ENCODE data around the gene RPS21.

The RPS21 gene

GRCh38 chr20:62430311-62430853, 43.5 kb downstream of the RPS21 start:
- WGBS (ENCODE audit: insufficient coverage), result 90% methylated on average over 6 of the region's 10 CpGs
- peaks cover 0 to 3% (median 0%) of the 10 kb centered on the region in 4 experiments for H3K4me1 ChIP-seq (ENCODE audit: control extremely low read depth in 1 of 4, control insufficient read depth in 4 of 4, insufficient read depth in 4 of 4, low read length in 3 of 4)
- peaks cover 0 to 34% (median 11%) of the 10 kb centered on the region in 5 experiments for H3K27me3 ChIP-seq (replicated peaks in 2 of 5; ENCODE audit: control insufficient read depth in 4 of 5, insufficient read depth in 5 of 5, low read length in 4 of 5)
- H3K36me3 ChIP-seq (ENCODE audit: control insufficient read depth in 4 of 4, insufficient read depth in 4 of 4, low read length in 3 of 4), result no peaks in the 10 kb centered on the region
- no peak overlapping the region for H3K27ac ChIP-seq (ENCODE audit: insufficient read depth in 1 of 2, low read depth in 1 of 2, low read length in 2 of 2, poor library complexity in 1 of 2, severe bottlenecking in 2 of 2)
- no peaks in the 10 kb centered on the region for H3K9me3 ChIP-seq (ENCODE audit: control extremely low read depth in 1 of 5, control insufficient read depth in 4 of 5, insufficient read depth in 2 of 5, low read depth in 1 of 5, low read length in 4 of 5)
- ChIA-PET CTCF (interaction anchor here (1.9 kb wide), 1 partner anchor 20 kb away, joined by 6 read pairs; no protein-coding TSS in a partner anchor), POLR2A (no interaction called here)
- DNase-seq, result no peak
- no peak overlapping the region for H3K4me3 ChIP-seq (ENCODE audit: control insufficient read depth in 1 of 7, extremely low read depth in 1 of 7, insufficient read depth in 4 of 7, low read depth in 2 of 7, low read length in 6 of 7)

- POLR2A ChIA-PET, result no interaction called here
- no peak overlapping the region for H3K27ac ChIP-seq (ENCODE audit: insufficient read depth in 1 of 2, low read depth in 1 of 2, low read length in 2 of 2, poor library complexity in 1 of 2, severe bottlenecking in 2 of 2)
- no peaks in the 10 kb centered on the region for H3K36me3 ChIP-seq (ENCODE audit: control insufficient read depth in 4 of 4, insufficient read depth in 4 of 4, low read length in 3 of 4)
- CTCF ChIA-PET, result interaction anchor here (1.9 kb wide), 1 partner anchor 21 kb away, joined by 6 read pairs; no protein-coding TSS in a partner anchor
- H3K4me3 ChIP-seq (ENCODE audit: control insufficient read depth in 1 of 7, extremely low read depth in 1 of 7, insufficient read depth in 4 of 7, low read depth in 2 of 7, low read length in 6 of 7), result no peak overlapping the region
- peaks cover 0 to 40% (median 15%) of the 10 kb centered on the region in 5 experiments for H3K27me3 ChIP-seq (replicated peaks in 2 of 5; ENCODE audit: control insufficient read depth in 4 of 5, insufficient read depth in 5 of 5, low read length in 4 of 5)
- WGBS (ENCODE audit: insufficient coverage), result 82% methylated on average over 23 of the region's 23 CpGs
- peaks cover 0 to 3% (median 0%) of the 10 kb centered on the region in 4 experiments for H3K4me1 ChIP-seq (ENCODE audit: control extremely low read depth in 1 of 4, control insufficient read depth in 4 of 4, insufficient read depth in 4 of 4, low read length in 3 of 4)
- DNase-seq, result no peak
- H3K9me3 ChIP-seq (ENCODE audit: control extremely low read depth in 1 of 5, control insufficient read depth in 4 of 5, insufficient read depth in 2 of 5, low read depth in 1 of 5, low read length in 4 of 5), result no peaks in the 10 kb centered on the region
These were observed 44.1 kb downstream of the RPS21 start for GRCh38 chr20:62430866-62431447.

DNA sequence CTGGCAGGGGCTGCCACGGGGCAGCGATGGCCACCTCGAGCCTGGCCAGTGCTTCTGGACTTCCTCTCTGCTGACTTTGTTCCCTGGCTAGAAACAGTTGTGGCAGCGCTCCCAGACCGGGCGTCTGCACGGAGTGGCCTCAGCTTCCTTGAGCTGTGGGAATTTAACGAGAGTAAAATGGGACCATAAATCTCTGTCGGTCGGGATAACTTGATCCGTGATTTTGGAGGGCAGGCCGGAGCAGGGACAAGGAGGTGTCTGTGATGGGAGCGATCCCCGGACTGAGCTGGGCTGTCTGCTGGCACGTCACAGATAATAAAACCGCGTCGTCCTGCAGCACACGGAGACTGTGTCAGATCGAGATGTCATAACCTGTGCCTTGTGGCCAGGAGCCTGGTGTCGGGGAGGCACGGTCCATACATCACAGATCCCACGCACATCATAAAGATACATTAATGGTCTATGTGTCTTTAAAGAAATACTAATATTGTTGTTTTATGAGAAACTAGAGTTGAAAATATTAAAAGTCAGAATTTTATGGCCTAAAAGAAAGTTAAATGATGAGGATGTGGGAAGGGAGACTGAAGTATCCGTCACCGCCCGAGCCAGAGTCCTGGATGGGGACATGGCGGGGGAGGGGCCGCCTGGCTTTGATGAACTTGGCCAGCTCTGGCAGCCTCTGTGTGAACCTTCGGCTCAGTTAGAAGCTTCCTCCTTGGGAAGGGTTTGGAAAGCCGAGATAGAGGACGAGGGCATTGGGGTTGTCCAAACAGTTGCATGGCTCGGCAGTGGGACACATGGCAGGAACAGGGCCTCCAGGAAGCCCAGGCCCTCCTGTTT, 47.0 kb downstream of the RPS21 start:
- Histone ChIP-seq H3K36me3 (ENCODE audit: control insufficient read depth in 4 of 4, insufficient read depth in 4 of 4, low read length in 3 of 4) (no peaks in the 10 kb centered on the region), H3K4me3 (ENCODE audit: control insufficient read depth in 1 of 7, extremely low read depth in 1 of 7, insufficient read depth in 4 of 7, low read depth in 2 of 7, low read length in 6 of 7) (no peak overlapping the region), H3K4me1 (ENCODE audit: control extremely low read depth in 1 of 4, control insufficient read depth in 4 of 4, insufficient read depth in 4 of 4, low read length in 3 of 4) (no peaks in the 10 kb centered on the region), H3K27ac (ENCODE audit: insufficient read depth in 1 of 2, low read depth in 1 of 2, low read length in 2 of 2, poor library complexity in 1 of 2, severe bottlenecking in 2 of 2) (no peak overlapping the region), H3K9me3 (ENCODE audit: control extremely low read depth in 1 of 5, control insufficient read depth in 4 of 5, insufficient read depth in 2 of 5, low read depth in 1 of 5, low read length in 4 of 5) (no peaks in the 10 kb centered on the region), H3K27me3 (replicated peaks in 2 of 5; ENCODE audit: control insufficient read depth in 4 of 5, insufficient read depth in 5 of 5, low read length in 4 of 5) (peaks cover 0 to 43% (median 16%) of the 10 kb centered on the region in 5 experiments)
- CTCF ChIA-PET, result no interaction called here
- POLR2A ChIA-PET, result no interaction called here
- no peak for DNase-seq
- 31% methylated on average over 26 of the region's 32 CpGs for WGBS (ENCODE audit: insufficient coverage)

DNA sequence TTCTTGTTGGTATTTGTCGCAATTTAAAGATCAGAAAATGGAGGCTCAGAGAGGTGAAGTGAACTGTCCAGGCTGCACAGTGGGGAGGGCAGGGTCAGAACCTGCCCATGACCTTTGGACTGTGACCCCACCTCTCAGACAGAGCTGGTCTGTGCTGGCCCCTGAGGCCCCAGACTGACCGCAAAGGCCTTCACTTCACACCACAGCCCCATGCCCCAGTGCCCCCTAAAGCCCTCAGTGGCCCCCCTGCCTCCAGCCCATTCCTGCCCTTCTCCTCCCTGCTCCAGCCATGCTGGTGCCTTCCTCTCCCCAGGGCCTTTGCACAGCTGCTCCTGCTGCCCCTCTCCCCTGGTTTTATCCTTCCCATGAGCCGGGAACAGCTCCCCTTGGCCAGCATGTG, 49.8 kb downstream of the RPS21 start:
- Histone ChIP-seq H3K27me3 (replicated peaks in 2 of 5; ENCODE audit: control insufficient read depth in 4 of 5, insufficient read depth in 5 of 5, low read length in 4 of 5) (peaks cover 0 to 43% (median 15%) of the 10 kb centered on the region in 5 experiments), H3K4me3 (ENCODE audit: control insufficient read depth in 1 of 7, extremely low read depth in 1 of 7, insufficient read depth in 4 of 7, low read depth in 2 of 7, low read length in 6 of 7) (no peak overlapping the region)
- CTCF ChIA-PET, result no interaction called here

DNA sequence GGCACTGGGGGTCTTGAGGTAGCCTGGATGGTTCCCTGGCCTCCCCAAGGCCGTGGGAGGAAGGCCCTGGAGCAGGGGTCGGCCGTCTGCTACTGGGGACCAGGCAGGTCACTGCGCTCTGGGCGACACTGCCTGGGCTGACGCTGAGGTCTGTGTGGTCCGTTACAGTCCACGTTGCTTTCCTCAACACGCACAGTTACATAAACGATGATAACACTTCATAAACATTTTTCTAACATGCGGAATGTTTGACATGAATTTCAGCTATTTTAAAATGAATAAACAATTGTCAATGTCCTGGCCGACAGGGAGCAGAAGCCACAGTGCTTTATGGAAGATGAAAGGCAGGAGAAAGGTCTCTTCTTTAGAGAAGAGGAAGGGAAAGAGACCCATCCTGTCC, 50.6 kb downstream of the RPS21 start:
- DNase-seq, result no peak
- Histone ChIP-seq H3K27ac (ENCODE audit: insufficient read depth in 1 of 2, low read depth in 1 of 2, low read length in 2 of 2, poor library complexity in 1 of 2, severe bottlenecking in 2 of 2) (no peak overlapping the region), H3K36me3 (ENCODE audit: control insufficient read depth in 4 of 4, insufficient read depth in 4 of 4, low read length in 3 of 4) (no peaks in the 10 kb centered on the region), H3K9me3 (ENCODE audit: control extremely low read depth in 1 of 5, control insufficient read depth in 4 of 5, insufficient read depth in 2 of 5, low read depth in 1 of 5, low read length in 4 of 5) (no peaks in the 10 kb centered on the region), H3K4me3 (ENCODE audit: control insufficient read depth in 1 of 7, extremely low read depth in 1 of 7, insufficient read depth in 4 of 7, low read depth in 2 of 7, low read length in 6 of 7) (no peak overlapping the region), H3K27me3 (replicated peaks in 2 of 5; ENCODE audit: control insufficient read depth in 4 of 5, insufficient read depth in 5 of 5, low read length in 4 of 5) (peaks cover 0 to 41% (median 15%) of the 10 kb centered on the region in 5 experiments), H3K4me1 (ENCODE audit: control extremely low read depth in 1 of 4, control insufficient read depth in 4 of 4, insufficient read depth in 4 of 4, low read length in 3 of 4) (no peaks in the 10 kb centered on the region)
- ChIA-PET CTCF (no interaction called here), POLR2A (no interaction called here)
- WGBS (ENCODE audit: insufficient coverage), result 93% methylated on average over 6 of the region's 12 CpGs

More for the DNA sequence above, 49.8 kb downstream of the RPS21 start:
- WGBS (ENCODE audit: insufficient coverage), result 96% methylated on average over 3 of the region's 3 CpGs
- Histone ChIP-seq H3K27ac (ENCODE audit: insufficient read depth in 1 of 2, low read depth in 1 of 2, low read length in 2 of 2, poor library complexity in 1 of 2, severe bottlenecking in 2 of 2) (no peak overlapping the region), H3K9me3 (ENCODE audit: control extremely low read depth in 1 of 5, control insufficient read depth in 4 of 5, insufficient read depth in 2 of 5, low read depth in 1 of 5, low read length in 4 of 5) (no peaks in the 10 kb centered on the region), H3K4me1 (ENCODE audit: control extremely low read depth in 1 of 4, control insufficient read depth in 4 of 4, insufficient read depth in 4 of 4, low read length in 3 of 4) (no peaks in the 10 kb centered on the region), H3K36me3 (ENCODE audit: control insufficient read depth in 4 of 4, insufficient read depth in 4 of 4, low read length in 3 of 4) (no peaks in the 10 kb centered on the region)
- DNase-seq, result no peak
- POLR2A ChIA-PET, result no interaction called here

GRCh38 chr20:62437927-62438326, 51.0 kb downstream of the RPS21 start:
- H3K27me3 ChIP-seq (replicated peaks in 2 of 5; ENCODE audit: control insufficient read depth in 4 of 5, insufficient read depth in 5 of 5, low read length in 4 of 5), result peaks cover 0 to 36% (median 15%) of the 10 kb centered on the region in 5 experiments
- POLR2A ChIA-PET, result no interaction called here
- CTCF ChIA-PET, result no interaction called here
- no peak overlapping the region for H3K27ac ChIP-seq (ENCODE audit: insufficient read depth in 1 of 2, low read depth in 1 of 2, low read length in 2 of 2, poor library complexity in 1 of 2, severe bottlenecking in 2 of 2)
- no peak overlapping the region for H3K4me3 ChIP-seq (ENCODE audit: control insufficient read depth in 1 of 7, extremely low read depth in 1 of 7, insufficient read depth in 4 of 7, low read depth in 2 of 7, low read length in 6 of 7)
- no peaks in the 10 kb centered on the region for H3K4me1 ChIP-seq (ENCODE audit: control extremely low read depth in 1 of 4, control insufficient read depth in 4 of 4, insufficient read depth in 4 of 4, low read length in 3 of 4)
- H3K36me3 ChIP-seq (ENCODE audit: control insufficient read depth in 4 of 4, insufficient read depth in 4 of 4, low read length in 3 of 4), result no peaks in the 10 kb centered on the region
- no peaks in the 10 kb centered on the region for H3K9me3 ChIP-seq (ENCODE audit: control extremely low read depth in 1 of 5, control insufficient read depth in 4 of 5, insufficient read depth in 2 of 5, low read depth in 1 of 5, low read length in 4 of 5)
- 91% methylated on average over 24 of the region's 24 CpGs for WGBS (ENCODE audit: insufficient coverage)
- no peak for DNase-seq

Measured in common myeloid progenitor, CD34-positive (primary cell).